ENCODE results near the gene CLRN1.

CLRN1 gene

DNA sequence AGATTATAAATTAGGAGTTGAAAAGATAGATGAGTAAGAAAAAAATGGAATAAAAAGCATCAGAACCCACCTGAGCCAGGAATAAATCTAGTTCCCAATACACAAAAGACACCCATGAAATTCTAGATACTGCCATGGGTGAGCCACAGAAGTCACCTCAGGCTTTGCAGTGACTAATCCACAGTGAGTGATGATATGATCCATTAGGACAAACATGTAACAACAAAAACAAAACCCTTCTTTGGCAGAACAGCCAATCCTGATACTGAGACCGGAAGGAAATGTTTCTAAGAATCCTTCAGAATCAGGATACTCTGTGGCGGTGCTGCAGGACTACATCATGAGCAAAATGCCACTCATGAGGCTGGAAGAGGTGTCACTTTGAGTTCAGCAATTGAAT is 52.3 kb downstream of the CLRN1 start:
- no peak for DNase-seq (ENCODE audit: low spot score)

DNA sequence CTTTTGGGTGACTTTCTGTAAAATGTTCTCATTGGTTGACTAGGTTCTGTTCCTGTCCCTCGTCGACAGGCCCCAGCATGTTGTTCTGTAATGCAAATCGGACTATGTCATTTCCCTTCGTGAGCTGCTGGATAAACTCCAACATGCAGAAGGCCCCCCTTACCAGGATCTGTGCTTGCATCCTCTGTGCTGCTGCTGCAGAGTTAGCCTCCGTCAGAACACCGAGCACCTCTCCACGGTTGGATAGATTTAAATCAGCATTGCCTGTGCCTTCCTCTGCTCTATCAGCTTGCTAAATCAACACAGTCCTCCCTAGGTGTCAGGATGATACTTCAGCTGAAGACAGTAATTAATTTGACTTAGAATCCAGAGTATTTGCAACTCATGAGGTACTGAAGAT is 54.6 kb downstream of the CLRN1 start:
- DNase-seq (ENCODE audit: low spot score), result no peak

DNA sequence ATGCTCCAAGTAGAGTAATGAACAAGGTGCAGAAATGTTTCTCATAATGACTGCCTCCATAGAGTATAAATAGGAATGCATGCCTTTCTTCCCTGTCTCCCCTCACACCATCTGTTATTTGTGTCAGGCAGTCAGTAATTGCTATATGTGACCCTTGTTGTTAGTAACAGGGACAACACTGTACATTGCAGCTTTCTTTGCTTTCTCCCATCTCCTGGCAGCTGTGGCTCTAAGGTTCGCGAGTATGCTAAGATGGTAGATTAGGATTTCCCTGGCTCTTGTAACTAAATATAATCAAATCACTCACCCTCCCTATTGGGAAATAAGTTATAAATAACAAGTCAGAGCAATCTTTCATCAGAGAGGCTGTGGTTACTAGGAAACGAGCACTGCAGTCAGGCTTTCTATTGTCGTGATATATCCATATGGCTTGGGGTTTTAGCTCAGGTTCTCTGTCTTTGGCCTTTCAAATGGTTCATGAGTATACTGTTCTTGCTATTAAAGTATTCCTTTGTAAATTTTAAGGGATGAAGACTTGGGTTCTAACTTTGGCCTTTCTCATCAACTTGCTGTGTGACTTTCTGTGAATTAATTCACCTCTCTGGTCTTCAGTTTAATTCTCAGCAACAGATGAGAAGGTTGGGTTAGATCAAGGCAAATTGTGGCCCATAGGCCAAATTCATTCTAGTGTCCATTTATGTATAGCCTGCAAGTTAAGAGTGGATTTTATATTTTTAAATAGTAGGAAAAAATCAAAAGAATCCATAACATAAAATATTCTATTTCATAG is 59.2 kb downstream of the CLRN1 start:
- no peak for DNase-seq (ENCODE audit: low spot score)

- no peak for DNase-seq (ENCODE audit: low spot score)
Observed at GRCh38 chr3:150912501-150912900, 60.0 kb downstream of the CLRN1 start.

DNA sequence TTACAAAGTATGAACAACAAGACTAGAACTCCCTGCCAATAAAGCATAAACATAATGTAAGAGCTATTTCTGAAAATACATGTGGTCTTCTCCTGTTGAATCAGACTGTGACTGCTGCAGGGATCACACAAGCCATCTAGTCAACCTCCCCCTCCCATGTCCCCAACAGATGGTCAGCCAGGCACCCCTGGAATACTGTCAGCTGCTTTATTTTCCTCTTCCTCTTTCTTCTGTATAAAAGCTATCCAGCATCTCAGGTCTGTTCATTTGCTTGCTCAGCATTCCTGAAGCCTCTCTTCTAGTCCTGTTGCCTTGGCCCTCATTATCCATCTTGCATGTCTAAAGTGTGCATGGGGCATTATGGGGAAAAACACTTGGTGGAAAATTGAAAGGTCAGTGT is 60.8 kb downstream of the CLRN1 start:
- no peak for DNase-seq (ENCODE audit: low spot score)

- no peak for DNase-seq (ENCODE audit: low spot score)
Observed at GRCh38 chr3:150906461-150906860, 66.1 kb downstream of the CLRN1 start.

GRCh38 chr3:150905746-150906145 is 66.8 kb downstream of the CLRN1 start:
- DNase-seq (ENCODE audit: low spot score), result no peak

GRCh38 chr3:150905339-150905738 is 67.2 kb downstream of the CLRN1 start, which contains the start of gene MINDY4B:
Gene MINDY4B (minus strand): TSS chr3:150905439. CDS start chr3:150905439, 0 bp downstream.
- no peak for DNase-seq (ENCODE audit: low spot score)

DNA sequence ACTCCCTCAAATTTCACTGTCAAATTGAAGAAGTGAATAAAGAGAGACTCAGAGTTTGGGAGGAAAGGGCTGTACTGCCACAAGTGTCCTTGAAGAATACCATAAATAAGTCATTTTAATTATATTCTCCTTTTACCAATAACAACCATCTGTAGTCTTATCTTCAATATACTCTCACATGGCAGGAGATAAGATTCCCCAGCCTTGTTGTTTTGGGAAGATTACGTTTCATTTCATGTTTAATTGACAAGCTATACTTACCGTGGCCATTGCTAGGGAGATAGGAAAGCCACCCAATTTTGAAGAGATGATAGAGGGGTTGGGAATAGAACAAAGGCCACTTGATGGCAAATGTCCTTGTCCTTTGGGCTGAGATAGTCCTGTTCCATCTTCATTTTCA is 69.5 kb downstream of the CLRN1 start:
- no peak for DNase-seq (ENCODE audit: low spot score)

DNA sequence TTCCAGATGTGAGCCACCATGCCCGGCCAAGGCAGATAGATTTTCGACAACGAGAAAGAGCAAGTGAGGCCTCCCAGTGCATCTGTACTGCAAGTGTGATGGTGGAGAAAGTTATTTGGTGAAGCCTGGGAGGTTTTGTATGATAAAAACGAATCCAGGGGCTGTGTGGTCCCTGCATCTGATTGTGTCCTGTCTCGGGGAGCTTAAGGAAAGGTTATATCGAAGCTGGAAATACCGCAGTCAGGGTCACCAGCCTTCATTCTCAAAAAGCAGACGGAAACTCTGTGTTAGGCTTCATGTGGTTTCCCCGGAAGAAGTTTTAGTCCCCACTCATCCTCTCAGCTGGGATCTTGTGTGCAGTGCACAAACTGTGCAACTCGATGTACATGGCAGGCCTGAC is 70.7 kb downstream of the CLRN1 start:
- DNase-seq (ENCODE audit: low spot score), result no peak

- DNase-seq (ENCODE audit: low spot score), result no peak
Observed at GRCh38 chr3:150899141-150899540, 73.4 kb downstream of the CLRN1 start.

GRCh38 chr3:150898046-150898754 is 74.3 kb downstream of the CLRN1 start:
- no peak for DNase-seq (ENCODE audit: low spot score)

GRCh38 chr3:150897592-150897991 is 74.9 kb downstream of the CLRN1 start:
- no peak for DNase-seq (ENCODE audit: low spot score)

GRCh38 chr3:150890831-150891230 is 81.7 kb downstream of the CLRN1 start:
- DNase-seq (ENCODE audit: low spot score), result no peak

- no peak for DNase-seq (ENCODE audit: low spot score)
Observed at GRCh38 chr3:150890295-150890694, 82.2 kb downstream of the CLRN1 start.

DNA sequence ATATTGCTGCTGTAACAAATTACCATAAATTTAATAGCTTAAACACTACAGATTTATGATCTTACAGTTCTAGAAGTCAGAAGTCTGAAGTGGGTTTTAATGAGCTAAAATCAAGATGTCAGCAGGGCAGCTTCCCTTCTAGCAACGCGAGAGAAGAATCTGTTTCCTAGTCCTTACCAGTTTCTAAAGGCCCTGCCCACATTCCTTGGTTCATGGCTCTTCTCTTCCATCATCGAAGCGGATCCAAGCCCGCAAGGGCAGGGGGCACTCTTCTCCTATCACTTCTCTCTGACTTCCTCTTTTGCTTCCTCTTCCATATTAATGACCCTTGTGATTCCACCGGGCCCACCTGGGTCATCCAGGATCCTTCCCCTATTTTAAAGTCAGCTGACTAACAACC is 83.4 kb downstream of the CLRN1 start:
- no peak for DNase-seq (ENCODE audit: low spot score)

- no peak for DNase-seq (ENCODE audit: low spot score)
Observed at GRCh38 chr3:150887031-150887430, 85.5 kb downstream of the CLRN1 start.

GRCh38 chr3:150885535-150885934 is 87.0 kb downstream of the CLRN1 start:
- no peak for DNase-seq (ENCODE audit: low spot score)

- DNase-seq (ENCODE audit: low spot score), result no peak
Observed at GRCh38 chr3:150878996-150879575, 93.4 kb downstream of the CLRN1 start.

DNA sequence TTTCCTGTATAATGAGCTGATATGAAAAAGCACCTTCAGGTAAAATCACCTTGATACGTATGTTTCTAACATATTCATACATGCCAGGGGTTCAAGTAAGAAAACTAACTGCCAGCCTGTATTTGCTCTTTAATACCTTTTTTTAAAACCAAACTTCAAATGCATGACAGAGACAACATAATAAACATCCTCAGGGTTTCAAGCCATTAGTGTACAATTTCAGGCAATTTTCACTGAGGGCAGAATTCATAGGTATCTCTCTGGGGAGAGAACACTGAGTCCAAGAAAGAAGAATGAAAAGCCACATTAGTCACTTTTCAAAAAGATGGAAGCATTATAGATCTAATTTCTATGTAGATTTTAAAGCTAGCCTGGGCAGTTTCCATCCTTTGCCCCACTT is 94.2 kb downstream of the CLRN1 start:
- no peak for DNase-seq (ENCODE audit: low spot score)

DNA sequence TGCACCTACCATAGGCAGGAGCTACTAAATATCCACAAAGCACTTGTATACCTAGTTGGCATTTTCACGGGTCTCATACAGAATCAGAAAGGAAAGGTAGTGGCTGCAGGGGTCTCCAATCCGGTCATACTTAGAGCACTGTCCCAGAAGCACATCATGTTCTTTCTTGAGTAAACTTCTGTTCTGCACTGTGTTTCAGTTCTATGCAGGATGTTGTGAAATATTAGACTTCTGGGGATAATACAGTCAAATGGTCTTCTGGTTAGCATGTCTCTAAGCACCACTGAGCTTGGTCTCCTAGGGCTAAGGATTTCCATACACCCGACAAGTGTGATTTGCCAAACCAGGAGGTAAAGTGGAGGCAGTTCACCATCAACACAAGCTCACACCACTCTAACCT is 95.2 kb downstream of the CLRN1 start:
- no peak for DNase-seq (ENCODE audit: low spot score)

DNA sequence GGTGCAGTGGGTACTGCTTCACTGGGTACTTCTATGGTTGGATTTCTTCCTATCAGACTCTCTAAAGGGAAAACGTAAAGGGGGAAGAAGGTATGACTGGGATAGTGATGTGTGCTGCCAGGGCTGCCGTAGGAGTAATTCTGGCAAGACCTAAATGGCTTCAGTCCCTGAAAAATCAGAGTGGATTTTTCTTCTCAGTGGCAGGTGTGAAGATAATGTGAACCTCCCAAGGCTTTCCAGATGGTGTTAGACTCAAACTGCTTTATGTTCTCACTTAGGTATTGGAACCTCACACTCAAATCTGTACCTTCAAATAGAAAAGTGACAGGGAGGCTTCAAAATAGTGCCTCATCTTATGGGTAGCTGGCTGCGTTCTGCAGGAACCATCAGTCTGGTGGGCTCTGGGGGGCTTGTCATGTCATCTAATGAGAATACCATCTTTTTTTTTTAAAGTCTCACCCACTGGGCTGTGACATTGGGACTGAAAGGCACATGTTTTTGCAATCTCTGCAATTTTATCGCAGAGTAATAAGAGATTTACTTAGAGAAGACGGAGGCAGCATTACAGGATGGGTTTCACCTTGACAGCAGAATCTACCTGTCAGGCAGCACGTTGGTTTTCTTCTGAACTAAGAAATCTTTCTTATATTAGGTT is 95.8 kb downstream of the CLRN1 start:
- no peak for DNase-seq (ENCODE audit: low spot score)
